HCT116 (cell line): ENCODE results near the gene POFUT1. TPM values are rescaled to one million over a fixed set of nuclear protein-coding genes. Genes with fewer than 3 reads are reported as not detected.

Source experiments
- ATAC-seq: fragments of 200-7000 bp; cut with Tn5 transposase; 2 replicates; pipeline ENCODE4 v1.9.1; 2020; ENCODE audit warnings: mild to moderate bottlenecking, moderate library complexity
- BruUV-seq: library from RNA; stranded (reverse); fragments of 400-500 nt; replicated peaks from 2 replicates; lab custom pipeline; 2021; lab: Mats Ljungman, UMichigan
- CTCF ChIA-PET: fragments of 300-600 bp; sonication (Branson Sonifier 250); formaldehyde crosslinking; loops from one replicate; lab custom pipeline; 2021; ENCODE audit warnings: antibody characterized with exemption; lab: Charles Lee
- POLR2A ChIA-PET: fragments of 300-600, 350-600 bp; sonication (Branson Sonifier 250); formaldehyde crosslinking; loops from one replicate; lab custom pipeline; 2021; ENCODE audit warnings: antibody characterized with exemption; lab: Charles Lee
- RAD21 ChIA-PET, 2 experiments: fragments of 300-600 bp; sonication (Branson Sonifier 250); formaldehyde crosslinking; loops; one replicate each; lab custom pipeline; 2023; ENCODE audit warnings: low total read pairs in 2 of 2; ENCODE audit not compliant: uncharacterized antibody in 2 of 2, unreplicated experiment in 2 of 2, low non-redundant PET in 1 of 2; lab: Charles Lee
- DNase-seq: peaks from one replicate; pipeline ENCODE4 v3.0.0-alpha.2; 2010; ENCODE audit warnings: low read depth, low spot score
- H2AFZ ChIP-seq: fragments of 200-600 bp; shearing (Covaris generic), sonication (generic); 2 replicates; pipeline ENCODE4 v1.6.1; 2017; ENCODE audit warnings: low read depth, mixed run types, mixed read lengths, antibody characterized with exemption, low read length; ENCODE audit not compliant: poor library complexity, severe bottlenecking
- H3K27ac ChIP-seq: 2 replicates; pipeline ENCODE4 v1.5.1; 2012; ENCODE audit warnings: low read depth, low read length
- H3K27me3 ChIP-seq: fragments of 200-600 bp; sonication (generic); 2 replicates; pipeline ENCODE4 v1.6.1; 2016; ENCODE audit warnings: mixed run types, low read length, mixed read lengths; ENCODE audit not compliant: insufficient read depth
- H3K36me3 ChIP-seq, 2 experiments: fragments of 200-500 bp in 1 of 2; fragments of 200-600 bp in 1 of 2; sonication (Bioruptor generic) in 1 of 2; sonication (generic) in 1 of 2; 2 replicates each; pipeline versions ENCODE4 v1.5.1 to v1.6.1; 2014 to 2016; ENCODE audit warnings: low read length in 2 of 2, inconsistent platforms in 1 of 2, mixed read lengths in 1 of 2, mixed run types in 1 of 2; ENCODE audit not compliant: insufficient read depth in 2 of 2, control insufficient read depth in 1 of 2
- H3K4me1 ChIP-seq, 2 experiments: fragments of 200-600 bp in 1 of 2; sonication (generic) in 1 of 2; 2 replicates each; pipeline versions ENCODE4 v1.5.1 to v1.6.1; 2012 to 2017; ENCODE audit warnings: low read length in 2 of 2, inconsistent platforms in 1 of 2, mild to moderate bottlenecking in 1 of 2, mixed read lengths in 1 of 2, mixed run types in 1 of 2, moderate library complexity in 1 of 2; ENCODE audit not compliant: insufficient read depth in 2 of 2, control insufficient read depth in 1 of 2
- H3K4me2 ChIP-seq: fragments of 200-600 bp; sonication (generic); 2 replicates; pipeline ENCODE4 v1.6.1; 2017; ENCODE audit warnings: mixed run types, low read length, mixed read lengths
- H3K4me3 ChIP-seq, 2 experiments: fragments of 200-600 bp in 1 of 2; sonication (generic) in 1 of 2; replicated peaks in 1 of 2; 2 replicates each; pipeline ENCODE4 v1.5.1; 2011 to 2016; ENCODE audit warnings: low read length in 2 of 2, control low read depth in 1 of 2, low read depth in 1 of 2, mild to moderate bottlenecking in 1 of 2, mixed read lengths in 1 of 2, mixed run types in 1 of 2
- H3K79me2 ChIP-seq: fragments of 200-600 bp; sonication (generic); 2 replicates; pipeline ENCODE4 v1.6.1; 2017; ENCODE audit warnings: mild to moderate bottlenecking, mixed run types, low read length, moderate library complexity, mixed read lengths; ENCODE audit not compliant: insufficient read depth
- H3K9ac ChIP-seq: fragments of 200-600 bp; sonication (generic); 2 replicates; pipeline ENCODE4 v1.6.1; 2016; ENCODE audit warnings: low read length, mixed read lengths
- H3K9me2 ChIP-seq: fragments of 200-600 bp; sonication (generic), shearing (Covaris generic); 2 replicates; pipeline ENCODE4 v1.6.1; 2017; ENCODE audit warnings: mixed run types, mild to moderate bottlenecking, moderate library complexity; ENCODE audit not compliant: insufficient read depth
- H3K9me3 ChIP-seq, 2 experiments: fragments of 200-500 bp in 1 of 2; fragments of 200-600 bp in 1 of 2; sonication (Bioruptor generic) in 1 of 2; sonication (generic) in 1 of 2; 2 replicates each; pipeline ENCODE4 v1.6.1; 2014 to 2017; ENCODE audit warnings: low read length in 2 of 2, mixed read lengths in 2 of 2, inconsistent platforms in 1 of 2, low read depth in 1 of 2, mild to moderate bottlenecking in 1 of 2, mixed run types in 1 of 2, moderate library complexity in 1 of 2; ENCODE audit not compliant: control insufficient read depth in 1 of 2, insufficient read depth in 1 of 2
- H4K20me1 ChIP-seq: fragments of 200-600 bp; sonication (generic), shearing (Covaris generic); 2 replicates; pipeline ENCODE4 v1.6.1; 2017; ENCODE audit warnings: mixed run types, mild to moderate bottlenecking, moderate library complexity; ENCODE audit not compliant: insufficient read depth
- ATF3 ChIP-seq: IDR thresholded peaks from 2 replicates; pipeline ENCODE4 v1.6.1; 2012
- CTCF ChIP-seq, 3 experiments: fragments of 200-600 bp in 1 of 3; sonication (generic) in 1 of 3; IDR thresholded peaks in 2 of 3; conservative IDR thresholded peaks in 1 of 3; 2 replicates each; pipeline ENCODE4 v1.5.1; 2012 to 2017; ENCODE audit warnings: low read depth in 2 of 3, low read length in 2 of 3, antibody characterized with exemption in 1 of 3, borderline replicate concordance in 1 of 3, control low read depth in 1 of 3, mild to moderate bottlenecking in 1 of 3, mixed read lengths in 1 of 3, mixed run types in 1 of 3, moderate library complexity in 1 of 3; ENCODE audit not compliant: insufficient read depth in 1 of 3
- EGR1 ChIP-seq: IDR thresholded peaks from 2 replicates; pipeline ENCODE4 v1.6.1; 2012; ENCODE audit warnings: low read depth
- ELF1 ChIP-seq: IDR thresholded peaks from 2 replicates; pipeline ENCODE4 v1.6.1; 2012; ENCODE audit warnings: low read depth, borderline replicate concordance
- EZH2phosphoT487 ChIP-seq: fragments of 200-600 bp; IDR thresholded peaks from 2 replicates; pipeline ENCODE4 v1.6.1; 2018; ENCODE audit warnings: antibody characterized with exemption, borderline replicate concordance
- FOSL1 ChIP-seq: IDR thresholded peaks from 2 replicates; pipeline ENCODE4 v1.6.1; 2012; ENCODE audit warnings: low read depth
- JUND ChIP-seq: IDR thresholded peaks from 2 replicates; pipeline ENCODE4 v1.6.1; 2012
- POLR2AphosphoS5 ChIP-seq: IDR thresholded peaks from 2 replicates; pipeline ENCODE4 v1.6.1; 2011; ENCODE audit warnings: mild to moderate bottlenecking, low read depth, low read length, moderate library complexity
- RAD21 ChIP-seq: IDR thresholded peaks from 2 replicates; pipeline ENCODE4 v1.6.1; 2012; ENCODE audit warnings: low read depth, mild to moderate bottlenecking
- SIN3A ChIP-seq: IDR thresholded peaks from 2 replicates; pipeline ENCODE4 v1.6.1; 2012; ENCODE audit warnings: low read depth
- TCF7L2 ChIP-seq: IDR thresholded peaks from 2 replicates; pipeline ENCODE4 v1.7.0; 2011; ENCODE audit warnings: borderline replicate concordance, inconsistent platforms; ENCODE audit not compliant: insufficient read depth, insufficient read length; ENCODE audit errors: extremely low read depth
- YY1 ChIP-seq: IDR thresholded peaks from 2 replicates; pipeline ENCODE4 v1.6.1; 2011; ENCODE audit warnings: low read length, low read depth, moderate library complexity, mild to moderate bottlenecking; ENCODE audit not compliant: insufficient replicate concordance; ENCODE audit errors: extremely low read depth
- ZFX ChIP-seq: fragments of 450-650 bp; IDR thresholded peaks from 2 replicates; pipeline ENCODE4 v1.6.1; 2017
- ZNF274 ChIP-seq: fragments of 200-500 bp; sonication (Bioruptor generic); IDR thresholded peaks from 2 replicates; pipeline ENCODE4 v1.6.1; 2014; ENCODE audit warnings: mild to moderate bottlenecking, low read depth, low read length, inconsistent platforms
- intact Hi-C: fragments of 100-400 bp; cut with micrococcal nuclease; formaldehyde crosslinking; loops from 2 replicates; pipeline ENCODE4 v1.10.0; 2022
- total RNA-seq: library from RNA; stranded (reverse); gene quantifications from one replicate; pipeline ENCODE4 v1.2.1, GENCODE V29; 2021; ENCODE audit not compliant: unreplicated experiment

POFUT1 gene
- total RNA-seq, 1 experiment from 2014 or later = 34.5 TPM

GRCh38 chr20:32227744-32228688, 20.3 kb downstream of the POFUT1 start:
- Histone ChIP-seq H3K9me3 (no peaks in the 10 kb centered on the region), H3K4me1 (no peaks in the 10 kb centered on the region), H3K27ac (no peak overlapping the region), H3K36me3 (peaks cover 17 to 28% of the 10 kb centered on the region in 2 experiments), H3K9ac (no peak overlapping the region), H2AFZ (no peak overlapping the region), H4K20me1 (no peaks in the 10 kb centered on the region), H3K79me2 (no peaks in the 10 kb centered on the region), H3K9me2 (no peaks in the 10 kb centered on the region), H3K4me2 (no peak overlapping the region), H3K4me3 (no peak overlapping the region), H3K27me3 (no peaks in the 10 kb centered on the region)
- DNase-seq (no peak), ATAC-seq (no peak)
- ChIA-PET RAD21 (no interaction called here), CTCF (no interaction called here), POLR2A (no interaction called here)
- no TSS peak for BruUV-seq
- TF ChIP-seq ZNF274 = no peak
- no peak for TF ChIP-seq ATF3
- no peak for TF ChIP-seq EZH2phosphoT487
- TF ChIP-seq TCF7L2 = no peak
- TF ChIP-seq JUND = no peak
- no peak for TF ChIP-seq EGR1
- TF ChIP-seq YY1 = no peak
- no peak for TF ChIP-seq CTCF (IDR thresholded peaks at IDR 0.05 in 2 of 3, conservative IDR thresholded peaks at IDR 0.05 in 1 of 3; ENCODE audit: borderline replicate concordance in 1 of 3, insufficient read depth in 1 of 3, low read depth in 2 of 3, low read length in 2 of 3)
- no peak for TF ChIP-seq POLR2AphosphoS5
- no peak for TF ChIP-seq FOSL1
- no peak for TF ChIP-seq ELF1
- no peak for TF ChIP-seq SIN3A
- TF ChIP-seq ZFX = no peak
- no peak for TF ChIP-seq RAD21
- intact Hi-C loops = no loop called here
